KMS-11 (cell line): ENCODE results near the gene PPM1A.

Source experiments
- H2AFZ ChIP-seq: fragments of 200-600 bp; sonication (generic); 2 replicates; pipeline ENCODE4 v1.6.1; 2016; ENCODE audit warnings: antibody characterized with exemption, mixed run types, low read depth
- H3K27ac ChIP-seq: fragments of 200-600 bp; sonication (generic); 2 replicates; pipeline ENCODE4 v1.6.1; 2016; ENCODE audit warnings: mild to moderate bottlenecking, mixed run types
- H3K27me3 ChIP-seq: fragments of 200-600 bp; sonication (generic); 2 replicates; pipeline ENCODE4 v1.6.1; 2017; ENCODE audit warnings: mild to moderate bottlenecking, low read depth, mixed run types, moderate library complexity; ENCODE audit not compliant: insufficient read depth
- H3K36me3 ChIP-seq: fragments of 200-600 bp; sonication (generic); 2 replicates; pipeline ENCODE4 v1.6.1; 2017; ENCODE audit warnings: mild to moderate bottlenecking, mixed run types; ENCODE audit not compliant: insufficient read depth
- H3K4me1 ChIP-seq: fragments of 200-600 bp; sonication (generic); 2 replicates; pipeline ENCODE4 v1.6.1; 2016; ENCODE audit warnings: mild to moderate bottlenecking, low read depth, mixed run types; ENCODE audit not compliant: poor library complexity, severe bottlenecking
- H3K4me2 ChIP-seq: fragments of 200-600 bp; sonication (generic); 2 replicates; pipeline ENCODE4 v1.7.0; 2016; ENCODE audit warnings: mild to moderate bottlenecking, mixed run types
- H3K4me3 ChIP-seq: fragments of 200-600 bp; sonication (generic); IDR thresholded peaks from 2 replicates; pipeline ENCODE4 v1.6.1; 2017; ENCODE audit warnings: low read depth, low read length, mixed read lengths; ENCODE audit not compliant: insufficient read depth
- H3K79me2 ChIP-seq: fragments of 200-600 bp; sonication (generic); 2 replicates; pipeline ENCODE4 v1.6.1; 2016; ENCODE audit warnings: low read depth, mixed run types; ENCODE audit not compliant: insufficient read depth
- H3K9ac ChIP-seq: fragments of 200-600 bp; sonication (generic); 2 replicates; pipeline ENCODE4 v1.6.1; 2016; ENCODE audit warnings: mild to moderate bottlenecking, mixed run types
- H4K20me1 ChIP-seq: fragments of 200-600 bp; sonication (generic); 2 replicates; pipeline ENCODE4 v1.6.1; 2016; ENCODE audit warnings: mild to moderate bottlenecking, mixed run types; ENCODE audit not compliant: insufficient read depth
- CTCF ChIP-seq: fragments of 200-600 bp; sonication (generic); conservative IDR thresholded peaks from 2 replicates; pipeline ENCODE4 v1.6.1; 2017; ENCODE audit warnings: low read depth, mild to moderate bottlenecking, antibody characterized with exemption, low read length, moderate library complexity, mixed read lengths

Gene PPM1A

GRCh38 chr14:60346706-60347105 is 97.7 kb downstream of the PPM1A start:
- H4K20me1 ChIP-seq = no peaks in the 10 kb centered on the region
- no peak overlapping the region for H3K9ac ChIP-seq
- H3K36me3 ChIP-seq = no peaks in the 10 kb centered on the region
- no peak overlapping the region for H3K4me3 ChIP-seq
- H2AFZ ChIP-seq = no peak overlapping the region
- no peak overlapping the region for H3K4me2 ChIP-seq
- no peak overlapping the region for H3K27ac ChIP-seq
- TF ChIP-seq CTCF = no peak
- H3K27me3 ChIP-seq = no peaks in the 10 kb centered on the region
- no peaks in the 10 kb centered on the region for H3K79me2 ChIP-seq
- no peaks in the 10 kb centered on the region for H3K4me1 ChIP-seq

GRCh38 chr14:60348211-60348610 is 99.2 kb downstream of the PPM1A start:
- Histone ChIP-seq H3K27ac (no peak overlapping the region), H3K27me3 (no peaks in the 10 kb centered on the region), H3K9ac (no peak overlapping the region), H4K20me1 (no peaks in the 10 kb centered on the region), H2AFZ (no peak overlapping the region), H3K4me3 (no peak overlapping the region), H3K79me2 (no peaks in the 10 kb centered on the region), H3K36me3 (no peaks in the 10 kb centered on the region), H3K4me2 (no peak overlapping the region), H3K4me1 (no peaks in the 10 kb centered on the region)
- no peak for TF ChIP-seq CTCF
